Esophagus muscularis mucosa (tissue), 3 donors: ENCODE results near the gene RBMXL2.
A peak's percentile ranks its signal among the peaks of the same experiment; 100 is the strongest.

ENCODE experiments used
- POLR2A ChIP-seq: fragments of 450-650 bp; IDR thresholded peaks from one replicate; pipeline ENCODE4 v1.6.1; 2017; ENCODE audit warnings: antibody characterized with exemption, moderate library complexity, mild to moderate bottlenecking, low read depth
- POLR2AphosphoS5 ChIP-seq, 2 donors: sonication (generic); formaldehyde crosslinking; IDR thresholded peaks; one replicate each; pipeline ENCODE4 v1.6.1; 2017; ENCODE audit warnings: antibody characterized with exemption in 2 of 2
- TF ChIP-seq, protein P1 (sequence below), 3 experiments: fragments of 200-600 bp in 2 of 3; fragments of 450-650 bp in 1 of 3; sonication (generic) in 2 of 3; IDR thresholded peaks; one replicate each; pipeline ENCODE4 v1.5.1; 2017 to 2019; ENCODE audit warnings: antibody characterized with exemption in 3 of 3, mild to moderate bottlenecking in 2 of 3, moderate library complexity in 1 of 3

DNA sequence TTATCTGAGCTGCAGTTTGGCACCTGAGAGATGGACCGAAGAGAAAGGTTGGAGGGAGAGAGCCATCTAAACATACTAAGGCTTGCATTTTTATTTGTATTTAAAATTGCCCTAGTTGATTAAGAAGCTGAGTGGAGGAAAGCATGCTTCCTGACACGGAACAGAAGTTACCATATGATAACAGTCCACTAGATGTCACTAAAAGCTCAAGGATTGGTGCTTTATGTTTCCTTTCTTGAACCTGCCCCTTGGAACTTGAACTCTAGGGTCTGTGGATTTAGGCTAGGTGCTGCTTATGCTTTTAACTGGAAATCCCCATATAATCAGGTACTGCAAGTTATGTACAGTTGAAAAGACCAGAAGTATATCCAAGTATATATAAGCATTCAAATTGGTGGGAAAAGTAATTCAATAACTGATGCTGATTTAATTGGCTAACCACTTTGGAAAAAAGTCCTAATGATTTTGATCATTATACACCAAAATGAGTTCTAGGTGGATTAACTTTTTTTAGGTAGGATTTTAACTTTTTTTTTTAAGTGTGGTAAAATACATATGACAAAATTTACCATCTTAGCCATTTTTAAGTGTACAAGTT, 9.5 kb downstream of the RBMXL2 start:
- TF ChIP-seq, protein P1, sequence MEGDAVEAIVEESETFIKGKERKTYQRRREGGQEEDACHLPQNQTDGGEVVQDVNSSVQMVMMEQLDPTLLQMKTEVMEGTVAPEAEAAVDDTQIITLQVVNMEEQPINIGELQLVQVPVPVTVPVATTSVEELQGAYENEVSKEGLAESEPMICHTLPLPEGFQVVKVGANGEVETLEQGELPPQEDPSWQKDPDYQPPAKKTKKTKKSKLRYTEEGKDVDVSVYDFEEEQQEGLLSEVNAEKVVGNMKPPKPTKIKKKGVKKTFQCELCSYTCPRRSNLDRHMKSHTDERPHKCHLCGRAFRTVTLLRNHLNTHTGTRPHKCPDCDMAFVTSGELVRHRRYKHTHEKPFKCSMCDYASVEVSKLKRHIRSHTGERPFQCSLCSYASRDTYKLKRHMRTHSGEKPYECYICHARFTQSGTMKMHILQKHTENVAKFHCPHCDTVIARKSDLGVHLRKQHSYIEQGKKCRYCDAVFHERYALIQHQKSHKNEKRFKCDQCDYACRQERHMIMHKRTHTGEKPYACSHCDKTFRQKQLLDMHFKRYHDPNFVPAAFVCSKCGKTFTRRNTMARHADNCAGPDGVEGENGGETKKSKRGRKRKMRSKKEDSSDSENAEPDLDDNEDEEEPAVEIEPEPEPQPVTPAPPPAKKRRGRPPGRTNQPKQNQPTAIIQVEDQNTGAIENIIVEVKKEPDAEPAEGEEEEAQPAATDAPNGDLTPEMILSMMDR (IDR thresholded peaks at IDR 0.05), result peak; percentile 41 to 50 (median 47)
- TF ChIP-seq POLR2A (no peak), POLR2AphosphoS5 (IDR thresholded peaks at IDR 0.05) (no peak)
